Measurements from ENCODE around the gene MRAS.

The MRAS gene

DNA sequence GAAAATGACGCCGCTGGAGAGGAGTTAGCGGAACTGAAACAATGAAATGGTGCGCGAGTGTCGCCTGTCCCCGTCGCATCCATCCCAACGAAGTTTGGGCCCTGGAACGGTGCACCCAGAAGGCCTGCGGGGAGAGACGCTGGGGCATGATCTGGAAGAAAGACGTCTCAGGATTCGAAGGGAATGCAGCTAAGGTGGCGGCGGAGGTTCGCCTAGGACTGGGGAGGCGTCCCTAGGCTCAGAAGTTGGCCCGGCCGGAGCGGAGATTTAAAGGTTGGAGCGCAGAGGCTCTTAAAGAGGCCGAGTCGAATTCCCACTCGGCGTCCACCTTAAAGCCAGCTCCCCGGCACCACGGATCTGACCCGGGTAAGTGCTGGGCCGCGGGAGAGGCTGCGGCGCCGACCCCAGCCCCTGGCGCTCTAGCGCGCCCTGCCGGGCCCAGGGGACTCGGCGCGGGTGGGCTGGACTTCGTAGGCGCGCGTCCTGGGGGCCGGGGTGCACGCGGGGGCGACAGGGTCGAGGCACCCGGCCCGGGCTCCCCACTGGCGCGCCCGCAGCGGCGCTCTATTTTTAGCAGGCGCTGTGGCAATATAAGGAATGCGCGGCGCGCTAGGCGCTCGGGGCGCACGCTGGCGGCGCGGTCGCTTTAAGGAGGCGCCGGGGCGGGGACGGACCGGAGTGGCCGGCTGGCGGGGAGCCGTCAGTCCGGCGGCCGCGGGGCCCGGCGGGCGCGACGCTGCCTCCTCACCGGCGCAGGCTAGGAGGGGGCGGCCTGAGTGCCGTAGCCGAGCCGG is at the start of gene MRAS:
Gene MRAS (plus strand): TSS at position 620 of the 794 bp plus-strand sequence. CDS start 24,305 bp downstream, outside the sequence.
- DNase-seq (ENCODE audit: low read depth in 2 of 2): no peak

- no peak for DNase-seq (ENCODE audit: low read depth in 2 of 2)
Measured at GRCh38 chr3:138300647-138301046, 47.7 kb upstream of the MRAS start.

GRCh38 chr3:138303474-138303873 is 44.9 kb upstream of the MRAS start:
- DNase-seq (ENCODE audit: low read depth in 2 of 2): no peak

GRCh38 chr3:138307899-138308298 is 40.5 kb upstream of the MRAS start:
- DNase-seq (ENCODE audit: low read depth in 2 of 2): no peak

DNA sequence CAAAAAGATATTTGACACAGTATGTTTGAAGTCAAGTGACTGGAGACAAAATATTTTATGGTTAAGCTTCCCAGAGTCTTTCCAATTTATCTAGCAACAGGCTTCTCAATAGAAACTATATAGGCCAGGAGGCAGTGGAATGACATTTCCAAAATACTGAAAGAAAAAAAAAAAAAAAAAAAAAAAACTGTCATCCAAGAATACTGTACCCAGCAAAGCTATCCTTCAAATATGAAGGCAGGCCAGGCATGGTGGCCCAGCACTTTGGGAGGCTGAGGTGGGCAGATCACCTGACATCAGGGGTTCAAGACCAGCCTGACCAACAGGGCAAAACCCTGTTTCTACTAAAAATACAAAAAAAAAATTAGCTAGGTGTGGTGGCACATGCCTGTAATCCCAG is 39.6 kb upstream of the MRAS start:
- DNase-seq (ENCODE audit: low read depth in 2 of 2): no peak

DNA sequence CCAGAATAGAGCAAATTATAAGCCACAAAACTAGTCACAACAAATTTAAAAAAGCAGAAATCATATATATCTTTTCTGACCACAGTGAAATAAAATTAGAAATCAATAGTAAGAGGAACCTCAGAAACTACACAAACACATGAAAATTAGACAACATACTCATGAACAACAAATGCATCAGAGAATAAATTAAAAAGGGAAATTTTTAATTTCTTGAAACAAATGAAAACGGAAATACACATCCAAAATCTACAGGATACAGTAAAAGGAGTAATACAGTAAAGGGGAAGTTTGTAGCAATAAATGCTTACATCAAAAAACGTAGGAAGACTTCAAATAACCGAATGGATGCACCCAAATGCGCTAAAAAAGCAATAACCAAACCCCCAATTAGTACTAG is 37.9 kb upstream of the MRAS start:
- DNase-seq (ENCODE audit: low read depth in 2 of 2): no peak

DNA sequence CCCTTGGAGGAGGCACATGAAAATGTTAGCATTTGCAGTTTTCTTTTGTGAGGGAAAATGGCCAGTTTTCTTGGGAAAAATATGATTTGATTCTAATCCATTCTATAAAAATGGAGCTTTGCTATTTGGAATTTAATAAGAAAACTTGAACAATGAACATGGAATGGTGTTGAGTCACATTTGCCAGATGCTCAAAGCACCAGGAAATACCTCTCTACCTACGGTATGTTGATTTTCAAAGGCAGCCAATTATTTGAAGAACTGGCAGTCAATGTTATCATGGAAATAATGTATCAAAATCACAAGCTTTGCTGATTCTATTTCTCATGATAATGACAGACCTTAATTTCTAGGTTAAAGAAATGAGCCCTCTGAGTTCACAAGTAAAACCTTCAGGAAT is 33.6 kb upstream of the MRAS start:
- no peak for DNase-seq (ENCODE audit: low read depth in 2 of 2)

- DNase-seq (ENCODE audit: low read depth in 2 of 2): no peak
Measured at GRCh38 chr3:138317687-138318086, 30.7 kb upstream of the MRAS start.

DNA sequence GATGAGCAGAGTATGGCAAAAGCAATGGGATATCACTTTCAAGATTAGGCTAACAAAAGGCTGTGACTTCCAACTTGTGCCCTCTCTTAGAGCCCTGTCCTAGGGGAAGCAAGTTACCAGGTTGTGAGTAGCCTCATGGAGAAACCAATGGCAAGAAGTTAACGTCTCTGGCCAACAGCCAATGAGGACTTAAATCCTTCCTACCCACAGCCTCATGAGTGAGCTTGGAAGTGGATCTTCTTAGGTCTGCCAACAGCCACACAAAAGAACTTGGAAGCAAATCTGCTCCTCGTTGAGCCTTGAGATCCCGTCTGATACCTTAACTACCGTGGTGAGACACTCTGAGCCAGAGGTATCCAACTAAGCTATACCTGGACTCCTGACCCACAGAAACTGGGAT is 24.4 kb upstream of the MRAS start:
- no peak for DNase-seq (ENCODE audit: low read depth in 2 of 2)

DNA sequence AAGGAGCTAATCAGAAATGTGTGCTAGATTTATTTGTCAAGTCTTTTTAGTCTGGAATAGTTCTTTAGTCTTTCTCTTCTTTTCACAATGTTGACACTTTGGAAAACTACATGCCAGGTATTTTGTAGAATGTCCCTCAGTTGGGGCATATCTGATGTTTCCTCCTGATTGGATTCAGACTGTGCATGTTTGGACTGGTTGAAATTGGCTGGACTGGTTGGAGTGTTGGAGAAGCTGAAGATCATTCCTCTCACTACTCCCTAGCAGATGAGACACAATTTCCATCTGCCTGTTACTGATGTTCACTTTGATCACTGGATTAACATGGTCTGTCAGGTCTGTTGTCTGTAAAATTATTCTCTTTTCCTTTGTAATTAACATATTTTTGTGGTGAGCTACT is 22.4 kb upstream of the MRAS start:
- DNase-seq (ENCODE audit: low read depth in 2 of 2): no peak

DNA sequence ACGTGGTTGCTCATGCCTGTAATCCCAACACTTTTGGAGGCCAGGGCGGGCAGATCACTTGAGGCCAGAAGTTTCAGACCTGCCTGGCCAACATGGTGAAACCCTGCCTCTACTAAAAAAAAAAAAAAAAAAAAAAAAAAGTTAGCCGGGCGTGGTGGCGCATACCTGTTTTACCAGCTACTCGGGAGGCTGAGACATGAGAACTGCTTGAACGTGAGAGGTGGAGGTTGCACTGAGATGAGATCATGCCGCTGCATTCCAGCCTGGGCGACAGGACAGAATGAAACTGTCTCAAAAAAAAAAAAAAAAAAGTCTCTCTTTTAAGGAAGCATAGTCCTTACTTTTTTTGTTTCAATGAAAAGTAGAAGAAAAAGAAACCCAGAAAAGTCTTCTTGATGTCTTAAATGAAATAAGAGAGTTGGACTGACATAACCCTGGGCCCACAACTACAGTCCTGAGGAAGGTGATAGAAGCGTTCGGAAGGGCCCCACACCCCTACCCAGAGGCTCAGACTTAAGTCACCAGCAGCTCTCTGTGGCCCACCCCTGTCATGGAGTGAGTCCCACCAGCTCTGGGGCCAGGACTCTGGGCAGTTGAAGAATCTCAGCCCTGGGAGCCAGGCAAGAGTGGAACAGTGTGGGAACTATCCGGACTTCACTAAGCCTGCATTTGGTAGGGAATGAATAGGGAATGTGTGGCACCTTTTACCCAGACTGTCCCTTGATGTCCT is 21.3 kb upstream of the MRAS start:
- DNase-seq (ENCODE audit: low read depth in 2 of 2): no peak

DNA sequence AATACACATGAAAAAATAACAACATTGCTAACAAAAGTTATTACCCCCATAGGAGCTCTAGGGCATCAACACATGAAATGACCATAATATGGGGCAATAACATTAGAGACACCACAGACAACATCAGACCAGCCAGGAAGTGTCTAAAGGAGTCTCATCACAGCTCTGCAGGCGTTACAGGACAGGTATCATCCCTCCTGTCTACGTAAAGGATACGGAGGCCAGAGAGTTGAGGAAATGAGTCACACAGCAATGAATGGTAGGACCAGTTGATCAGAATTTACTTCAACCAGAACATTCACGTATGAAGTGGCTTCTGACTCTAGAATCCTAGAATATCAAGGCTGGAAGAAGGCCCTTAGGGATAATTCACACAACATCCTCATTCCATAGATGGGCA is 20.5 kb upstream of the MRAS start:
- DNase-seq (ENCODE audit: low read depth in 2 of 2): no peak

DNA sequence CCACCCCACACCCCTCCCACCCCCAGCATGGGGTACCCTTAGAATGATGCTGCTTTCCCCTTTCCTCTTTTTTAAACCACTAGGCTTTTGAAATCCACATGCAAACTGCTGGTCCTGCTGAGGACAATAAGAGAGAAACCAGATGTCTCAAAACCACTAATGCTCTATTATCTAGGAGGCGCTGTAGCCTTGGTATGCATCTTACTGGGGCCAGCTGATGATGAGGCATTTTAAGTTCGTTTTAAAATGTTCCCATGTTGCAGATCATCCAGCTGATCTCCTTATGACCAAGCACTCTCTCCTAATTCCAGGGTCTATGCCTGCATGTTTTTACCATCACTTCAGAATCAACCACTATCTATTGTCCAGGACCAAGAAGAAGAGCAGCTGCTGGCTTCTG is 20.0 kb upstream of the MRAS start:
- no peak for DNase-seq (ENCODE audit: low read depth in 2 of 2)

- peak; percentile 76 to 88 for DNase-seq (ENCODE audit: low read depth in 2 of 2)
Measured at GRCh38 chr3:138329127-138329983, 19.0 kb upstream of the MRAS start, which contains the start of gene NME9. Gene NME9, minus strand, starts transcription at chr3:138329851. Its CDS starts 516 bp downstream, at chr3:138329335.

DNA sequence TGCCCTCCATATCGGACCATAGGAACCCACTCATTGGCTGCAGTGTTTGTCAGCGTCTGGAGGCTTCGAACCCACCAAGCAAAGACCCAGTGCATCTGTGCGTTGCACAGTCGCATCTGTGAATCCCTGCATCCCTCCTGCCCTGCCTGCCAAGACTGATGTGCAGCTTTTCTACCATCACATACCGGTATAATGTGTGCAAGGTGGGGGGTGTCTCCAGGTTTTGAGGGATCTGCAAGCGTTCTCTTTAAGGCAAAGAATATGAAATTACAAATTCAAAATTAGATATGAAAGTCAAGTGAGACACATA is 18.4 kb upstream of the MRAS start:
- DNase-seq (ENCODE audit: low read depth in 2 of 2): no peak

DNA sequence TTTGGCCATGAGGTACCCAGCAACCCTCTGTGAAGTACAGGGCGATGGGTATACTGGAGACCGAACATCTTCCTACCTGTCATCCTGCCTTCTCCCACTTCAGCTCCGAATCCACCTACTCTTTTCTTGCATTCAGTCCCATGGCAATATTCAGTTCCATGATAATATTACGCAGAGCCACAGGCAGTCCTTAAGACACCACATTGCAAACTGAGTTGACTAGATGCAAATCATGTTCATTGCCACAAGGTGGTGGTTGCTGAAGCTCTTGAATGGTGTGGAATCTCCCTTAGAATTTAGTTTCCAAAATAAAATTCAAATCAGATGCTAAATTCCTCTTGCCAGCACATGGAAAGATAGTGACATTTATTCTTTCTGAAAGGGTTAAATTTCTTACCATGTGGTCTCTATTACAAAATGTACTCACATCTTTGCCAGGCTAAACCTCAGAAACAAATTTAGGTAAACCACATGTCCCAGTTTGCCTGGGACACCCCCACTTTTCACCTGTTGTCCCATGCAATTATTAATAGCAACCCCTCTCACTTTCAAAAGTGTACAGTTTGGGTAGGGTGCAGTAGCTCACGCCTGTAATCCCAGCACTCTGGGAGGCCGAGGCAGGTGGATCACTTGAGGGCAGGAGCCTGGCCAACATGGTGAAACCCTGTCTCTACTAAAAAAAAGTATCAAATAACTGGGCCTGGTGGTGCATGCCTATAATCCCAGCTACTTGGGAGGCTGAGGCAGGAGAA is 17.1 kb upstream of the MRAS start:
- no peak for DNase-seq (ENCODE audit: low read depth in 2 of 2)

GRCh38 chr3:138332472-138333073 is 15.8 kb upstream of the MRAS start:
- DNase-seq (ENCODE audit: low read depth in 2 of 2): no peak

DNA sequence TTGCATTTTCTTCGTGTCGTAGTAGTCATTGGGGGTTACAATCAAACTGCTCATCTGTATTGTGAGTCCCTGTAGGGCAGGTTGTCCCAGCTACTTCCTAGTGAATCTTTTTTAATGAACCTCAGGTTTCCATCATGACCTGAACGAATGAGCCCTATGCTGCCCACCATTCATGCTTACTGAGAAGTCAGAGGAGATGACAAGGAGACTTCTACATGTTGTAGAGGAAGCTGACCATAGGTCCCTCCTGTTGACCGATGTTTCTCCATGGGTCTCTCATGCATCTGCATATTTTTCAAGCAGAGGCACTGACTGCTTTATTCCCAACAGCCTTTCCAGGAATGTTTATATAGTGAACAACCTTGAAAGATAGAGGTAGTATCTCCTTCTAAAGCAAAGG is 13.8 kb upstream of the MRAS start:
- no peak for DNase-seq (ENCODE audit: low read depth in 2 of 2)

GRCh38 chr3:138336454-138336999 is 11.9 kb upstream of the MRAS start:
- DNase-seq (ENCODE audit: low read depth in 2 of 2): no peak

GRCh38 chr3:138338244-138338643 is 10.1 kb upstream of the MRAS start:
- no peak for DNase-seq (ENCODE audit: low read depth in 2 of 2)

GRCh38 chr3:138338811-138339210 is 9.6 kb upstream of the MRAS start:
- no peak for DNase-seq (ENCODE audit: low read depth in 2 of 2)

All from stimulated activated CD8-positive, alpha-beta memory T cell treated with anti-CD3 and anti-CD28 coated beads, Interleukin-2, amount 100 ng/mL, for 1 hour (primary cell).